Heart left ventricle (tissue), 13 donors: ENCODE measurements around the gene ZSCAN2.

Experiments used
- POLR2A ChIP-seq, 2 donors: fragments of 450-650 bp; IDR thresholded peaks; one replicate each; pipeline ENCODE4 v1.6.1; 2017; ENCODE audit warnings: antibody characterized with exemption in 2 of 2, mild to moderate bottlenecking in 2 of 2, moderate library complexity in 2 of 2
- TF ChIP-seq, protein P1 (sequence below), 12 donors: fragments of 200-600 bp; sonication (generic) in 4 of 12; IDR thresholded peaks; one replicate each; pipeline versions ENCODE4 v1.5.0 to v1.8.0; 2018 to 2022; ENCODE audit warnings: antibody characterized with exemption in 12 of 12, mild to moderate bottlenecking in 5 of 12
- donor health status: ischemic (EF 13 %, LVEDD 7.1; RV severe dilation, severe dysfunction).
- donor health status: DM: no; HTN: yes; CAD: no.
- donor health status: DM: no; HTN: no; CAD: no.
- donor health status: ischemic (EF 25% LVEDD 6.9; RV normal size, moderate dysfunction).
- donor health status: ischemic (EF 25% LVEDD 5.7; RV mildly dilated, moderate dysfunction).
- donor health status: ischemic (EF 35%, LVEDD 5.7; RV mildly dilated, moderate dysfunction).
- donor health status: nonischemic (EF 11% LVEDD 7.7; RV severe dilation, severe dysfunction).
- donor health status: DM: yes; HTN: yes; CAD: no.
- donor health status: PGD.
- donor health status: ischemic (EF 29% LVEDD 5.4; RV normal size, mild dysfunction).
- donor health status: nonischemic (EF 23%, LVEDD 6.1; RV moderate dilation, normal function).

DNA sequence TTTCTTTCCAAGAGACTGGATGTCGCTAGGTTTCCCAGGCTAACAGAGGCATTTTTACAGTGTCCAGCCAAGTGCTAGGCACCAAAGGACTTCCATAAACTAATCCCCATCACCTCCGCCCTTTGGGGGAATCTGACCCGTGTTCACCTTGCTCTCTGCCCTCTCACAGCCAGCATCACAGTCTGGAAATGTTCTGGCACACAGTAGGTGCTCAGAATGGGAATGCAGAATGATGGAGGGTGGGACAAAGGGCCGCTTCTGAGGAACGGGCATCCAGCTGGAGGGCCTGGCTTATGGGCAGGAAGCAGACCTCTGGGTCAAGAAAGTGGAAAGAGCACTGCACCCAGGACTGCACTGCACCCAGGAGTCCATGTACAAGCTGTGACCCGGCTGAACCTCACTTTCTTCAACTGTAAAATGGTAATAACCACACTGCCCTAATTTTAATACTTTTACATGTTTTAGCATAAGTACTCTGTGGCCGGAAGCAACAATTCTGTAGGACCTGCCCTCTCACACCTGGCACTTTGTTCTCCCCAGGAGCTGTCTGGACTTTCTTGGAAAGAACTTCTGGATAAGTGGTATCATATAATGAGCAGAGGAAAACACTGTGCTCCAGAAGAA, 58.1 kb downstream of the ZSCAN2 start:
- TF ChIP-seq, protein P1, sequence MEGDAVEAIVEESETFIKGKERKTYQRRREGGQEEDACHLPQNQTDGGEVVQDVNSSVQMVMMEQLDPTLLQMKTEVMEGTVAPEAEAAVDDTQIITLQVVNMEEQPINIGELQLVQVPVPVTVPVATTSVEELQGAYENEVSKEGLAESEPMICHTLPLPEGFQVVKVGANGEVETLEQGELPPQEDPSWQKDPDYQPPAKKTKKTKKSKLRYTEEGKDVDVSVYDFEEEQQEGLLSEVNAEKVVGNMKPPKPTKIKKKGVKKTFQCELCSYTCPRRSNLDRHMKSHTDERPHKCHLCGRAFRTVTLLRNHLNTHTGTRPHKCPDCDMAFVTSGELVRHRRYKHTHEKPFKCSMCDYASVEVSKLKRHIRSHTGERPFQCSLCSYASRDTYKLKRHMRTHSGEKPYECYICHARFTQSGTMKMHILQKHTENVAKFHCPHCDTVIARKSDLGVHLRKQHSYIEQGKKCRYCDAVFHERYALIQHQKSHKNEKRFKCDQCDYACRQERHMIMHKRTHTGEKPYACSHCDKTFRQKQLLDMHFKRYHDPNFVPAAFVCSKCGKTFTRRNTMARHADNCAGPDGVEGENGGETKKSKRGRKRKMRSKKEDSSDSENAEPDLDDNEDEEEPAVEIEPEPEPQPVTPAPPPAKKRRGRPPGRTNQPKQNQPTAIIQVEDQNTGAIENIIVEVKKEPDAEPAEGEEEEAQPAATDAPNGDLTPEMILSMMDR (IDR thresholded peaks at IDR 0.05) = no peak
- TF ChIP-seq POLR2A (IDR thresholded peaks at IDR 0.05) = no peak
